LNCaP clone FGC (cell line): ENCODE measurements around the gene FOCAD.

Source experiments
- DNase-seq: peaks from one replicate; pipeline ENCODE4 v3.0.0-alpha.2; 2011; ENCODE audit warnings: low read depth
- H3K4me3 ChIP-seq: 2 replicates; pipeline ENCODE4 v1.5.1; 2011; ENCODE audit warnings: mild to moderate bottlenecking, low read depth, low read length, control low read depth
- CTCF ChIP-seq: IDR thresholded peaks from 2 replicates; pipeline ENCODE4 v1.5.1; 2012; ENCODE audit warnings: mild to moderate bottlenecking; ENCODE audit not compliant: control insufficient read depth, insufficient read depth; ENCODE audit errors: extremely low read depth

FOCAD gene

GRCh38 chr9:20681467-20681866, 2.6 kb upstream of the FOCAD start:
- TF ChIP-seq CTCF, result no peak
- H3K4me3 ChIP-seq, result no peak overlapping the region
- no peak for DNase-seq

GRCh38 chr9:20683351-20684034, 566 bp upstream of the FOCAD start:
- no peak for TF ChIP-seq CTCF
- no peak for DNase-seq
- H3K4me3 ChIP-seq, result peak overlapping the region; percentile 91

GRCh38 chr9:20684875-20685696, 1.0 kb downstream of the FOCAD start:
- peak overlapping the region; percentile 91 for H3K4me3 ChIP-seq
- DNase-seq, result peak; percentile 79
- TF ChIP-seq CTCF, result no peak

- no peak for DNase-seq
- H3K4me3 ChIP-seq, result peak overlapping the region; percentile 91
- no peak for TF ChIP-seq CTCF
Observed at GRCh38 chr9:20685769-20686168, 1.7 kb downstream of the FOCAD start.

GRCh38 chr9:20689833-20690232, 5.8 kb downstream of the FOCAD start:
- H3K4me3 ChIP-seq, result no peak overlapping the region
- TF ChIP-seq CTCF, result no peak
- no peak for DNase-seq

GRCh38 chr9:20692554-20692953, 8.5 kb downstream of the FOCAD start:
- no peak overlapping the region for H3K4me3 ChIP-seq
- TF ChIP-seq CTCF, result no peak
- no peak for DNase-seq

GRCh38 chr9:20693068-20693467, 9.0 kb downstream of the FOCAD start:
- TF ChIP-seq CTCF, result no peak
- no peak for DNase-seq
- no peak overlapping the region for H3K4me3 ChIP-seq
